DND-41 (cell line): ENCODE results near the gene PLCB4.

Source experiments
- ATAC-seq: fragments of 200-7000 bp; cut with Tn5 transposase; 3 replicates; pipeline ENCODE4 v1.9.1; 2021; ENCODE audit warnings: low read depth; ENCODE audit not compliant: insufficient read depth
- DNase-seq: peaks from one replicate; pipeline ENCODE4 v3.0.0-alpha.2; 2020
- H2AFZ ChIP-seq: 2 replicates; pipeline ENCODE4 v1.6.0; 2012; ENCODE audit warnings: low read depth, low read length
- H3K27ac ChIP-seq: 2 replicates; pipeline ENCODE4 v1.5.1; 2012; ENCODE audit warnings: low read length, inconsistent platforms
- H3K27me3 ChIP-seq: fragments of 200-600 bp; sonication (generic); 2 replicates; pipeline ENCODE4 v1.6.0; 2012; ENCODE audit warnings: low read length, mild to moderate bottlenecking, inconsistent platforms; ENCODE audit not compliant: insufficient read depth, poor library complexity
- H3K36me3 ChIP-seq: 2 replicates; pipeline ENCODE4 v1.5.1; 2012; ENCODE audit warnings: low read length, inconsistent platforms; ENCODE audit not compliant: insufficient read depth
- H3K4me1 ChIP-seq: 2 replicates; pipeline ENCODE4 v1.5.1; 2012; ENCODE audit warnings: mild to moderate bottlenecking, low read length; ENCODE audit not compliant: insufficient read depth
- H3K4me2 ChIP-seq: 2 replicates; pipeline ENCODE4 v1.6.0; 2012; ENCODE audit warnings: mild to moderate bottlenecking, moderate library complexity, low read length, inconsistent platforms; ENCODE audit not compliant: insufficient read depth
- H3K4me3 ChIP-seq, 2 experiments: fragments of 200-600 bp in 1 of 2; shearing (Covaris generic) in 1 of 2; 2 replicates each; pipeline ENCODE4 v1.5.1; 2012 to 2016; ENCODE audit warnings: inconsistent platforms in 2 of 2, low read length in 2 of 2, mild to moderate bottlenecking in 2 of 2, low read depth in 1 of 2, moderate library complexity in 1 of 2
- H3K79me2 ChIP-seq: 2 replicates; pipeline ENCODE4 v1.6.0; 2012; ENCODE audit warnings: low read length, inconsistent platforms; ENCODE audit not compliant: insufficient read depth
- H3K9ac ChIP-seq: 2 replicates; pipeline ENCODE4 v1.6.0; 2012; ENCODE audit warnings: low read depth, mild to moderate bottlenecking, inconsistent platforms, low read length, moderate library complexity
- H3K9me3 ChIP-seq: 2 replicates; pipeline ENCODE4 v1.5.1; 2012; ENCODE audit warnings: low read length, moderate library complexity, mild to moderate bottlenecking, inconsistent platforms; ENCODE audit not compliant: insufficient read depth, severe bottlenecking
- H4K20me1 ChIP-seq: 2 replicates; pipeline ENCODE4 v1.6.0; 2012; ENCODE audit warnings: low read length; ENCODE audit not compliant: insufficient read depth
- CTCF ChIP-seq: IDR thresholded peaks from 2 replicates; pipeline ENCODE4 v1.5.1; 2012; ENCODE audit warnings: borderline replicate concordance, low read length, moderate library complexity, mild to moderate bottlenecking; ENCODE audit not compliant: poor library complexity, severe bottlenecking; ENCODE audit errors: extremely low read depth
- EZH2 ChIP-seq: IDR thresholded peaks from 3 replicates; pipeline ENCODE4 v1.6.1; 2012; ENCODE audit warnings: borderline replicate concordance, low read depth, mild to moderate bottlenecking, moderate library complexity, low read length, inconsistent platforms; ENCODE audit not compliant: severe bottlenecking

The PLCB4 gene

GRCh38 chr20:9339708-9340107, 270.8 kb downstream of the PLCB4 start:
- no peak for ATAC-seq
- H3K4me3 ChIP-seq: no peak overlapping the region

GRCh38 chr20:9342651-9343050, 273.8 kb downstream of the PLCB4 start:
- no peak for DNase-seq
- no peak for TF ChIP-seq CTCF
- TF ChIP-seq EZH2: no peak
- no peaks in the 10 kb centered on the region for H3K27me3 ChIP-seq
- H3K4me1 ChIP-seq: peaks cover 31% of the 10 kb centered on the region
- no peak overlapping the region for H3K4me3 ChIP-seq
- no peak overlapping the region for H3K4me2 ChIP-seq
- no peaks in the 10 kb centered on the region for H4K20me1 ChIP-seq
- no peaks in the 10 kb centered on the region for H3K9me3 ChIP-seq
- H2AFZ ChIP-seq: no peak overlapping the region
- no peaks in the 10 kb centered on the region for H3K36me3 ChIP-seq
- no peak for ATAC-seq
- no peak overlapping the region for H3K27ac ChIP-seq
- no peak overlapping the region for H3K9ac ChIP-seq
- no peaks in the 10 kb centered on the region for H3K79me2 ChIP-seq

More at GRCh38 chr20:9339708-9340107, 270.8 kb downstream of the PLCB4 start:
- Histone ChIP-seq H3K4me2 (no peak overlapping the region), H3K36me3 (no peaks in the 10 kb centered on the region), H3K4me1 (peaks cover 4% of the 10 kb centered on the region; the same call in 1 of the 2 replicates), H3K27me3 (no peaks in the 10 kb centered on the region), H3K27ac (no peak overlapping the region), H2AFZ (no peak overlapping the region), H3K79me2 (no peaks in the 10 kb centered on the region), H3K9me3 (no peaks in the 10 kb centered on the region), H4K20me1 (no peaks in the 10 kb centered on the region), H3K9ac (no peak overlapping the region)
- no peak for TF ChIP-seq CTCF
- no peak for DNase-seq

GRCh38 chr20:9344083-9344920, 275.4 kb downstream of the PLCB4 start:
- Histone ChIP-seq H3K4me3 (no peak overlapping the region), H3K4me1 (peaks cover 47% of the 10 kb centered on the region), H3K9ac (no peak overlapping the region), H3K9me3 (no peaks in the 10 kb centered on the region), H3K36me3 (no peaks in the 10 kb centered on the region), H3K27ac (no peak overlapping the region), H4K20me1 (no peaks in the 10 kb centered on the region), H3K27me3 (no peaks in the 10 kb centered on the region), H2AFZ (no peak overlapping the region), H3K79me2 (no peaks in the 10 kb centered on the region), H3K4me2 (no peak overlapping the region)
- DNase-seq: no peak
- no peak for ATAC-seq
- TF ChIP-seq CTCF: no peak
- no peak for TF ChIP-seq EZH2
